K562 (cell line): Measurements from ENCODE around the gene PPP4R1. TPM values are rescaled to one million over a fixed set of nuclear protein-coding genes. Genes with fewer than 3 reads are reported as not detected.

Experiments
- CBFA2T2 ChIP-seq: fragments of 450-650 bp; conservative IDR thresholded peaks from 2 replicates; pipeline ENCODE4 v1.6.1; 2017; ENCODE audit warnings: mild to moderate bottlenecking
- CEBPB ChIP-seq: fragments of 450-650 bp; IDR thresholded peaks from 2 replicates; pipeline ENCODE4 v1.6.1; 2016; ENCODE audit warnings: missing genetic modification characterization, missing compliant biosample characterization
- DPF2 ChIP-seq: fragments of 450-650 bp; IDR thresholded peaks from 2 replicates; pipeline ENCODE4 v1.6.1; 2016
- EHMT2 ChIP-seq: fragments of 450-650 bp; IDR thresholded peaks from 2 replicates; pipeline ENCODE4 v1.6.1; 2018; ENCODE audit warnings: antibody characterized with exemption
- FOXK2 ChIP-seq, 2 experiments: fragments of 450-650 bp; IDR thresholded peaks in 1 of 2; conservative IDR thresholded peaks in 1 of 2; 2 replicates each; pipeline ENCODE4 v1.6.1; 2016; ENCODE audit warnings: low read depth in 2 of 2, mild to moderate bottlenecking in 1 of 2
- HINFP ChIP-seq: fragments of 450-650 bp; conservative IDR thresholded peaks from 2 replicates; pipeline ENCODE4 v1.6.1; 2016; ENCODE audit warnings: missing genetic modification characterization, low read depth, mild to moderate bottlenecking, control low read depth, missing compliant biosample characterization
- HNRNPH1 ChIP-seq: fragments of 200-400 bp; formaldehyde crosslinking; optimal IDR thresholded peaks from 2 replicates; pipeline ENCODE3; 2017; ENCODE audit warnings: low read depth, mild to moderate bottlenecking, low read length, moderate library complexity
- MLLT1 ChIP-seq, 2 experiments: fragments of 450-650 bp; IDR thresholded peaks; 2 replicates each; pipeline ENCODE4 v1.6.1; 2016
- NFIC ChIP-seq: fragments of 450-650 bp; IDR thresholded peaks from 2 replicates; pipeline ENCODE4 v1.6.1; 2017; ENCODE audit warnings: mild to moderate bottlenecking, inconsistent platforms
- OTX1 ChIP-seq: fragments of 450-650 bp; formaldehyde crosslinking; IDR thresholded peaks from 2 replicates; pipeline ENCODE4 v1.4.0; 2022; ENCODE audit warnings: mild to moderate bottlenecking
- POU5F1 ChIP-seq: fragments of 150-350 bp; IDR thresholded peaks from 2 replicates; pipeline ENCODE4 v1.6.1; 2014; ENCODE audit warnings: borderline replicate concordance, low read length, low read depth, mild to moderate bottlenecking; ENCODE audit not compliant: partially characterized antibody
- RBM34 ChIP-seq: fragments of 200-400 bp; formaldehyde crosslinking; IDR thresholded peaks from 2 replicates; pipeline ENCODE4 v1.6.1; 2018; ENCODE audit warnings: low read length, borderline replicate concordance; ENCODE audit not compliant: insufficient read depth
- SAP30 ChIP-seq: fragments of 200-600 bp; sonication (generic); IDR thresholded peaks from 2 replicates; pipeline ENCODE4 v1.6.1; 2012; ENCODE audit warnings: borderline replicate concordance, low read depth, mild to moderate bottlenecking, moderate library complexity, low read length, control low read depth, inconsistent platforms; ENCODE audit not compliant: insufficient read depth, poor library complexity, severe bottlenecking
- SETDB1 ChIP-seq: IDR thresholded peaks from one replicate; pipeline ENCODE4 v1.6.1; 2012; ENCODE audit warnings: low read length, control low read depth, inconsistent platforms
- SMARCE1 ChIP-seq: fragments of 450-650 bp; IDR thresholded peaks from 2 replicates; pipeline ENCODE4 v1.7.1; 2016; ENCODE audit warnings: mild to moderate bottlenecking
- STAT5A ChIP-seq: IDR thresholded peaks from 2 replicates; pipeline ENCODE4 v1.6.1; 2012; ENCODE audit warnings: low read length, inconsistent platforms, borderline replicate concordance
- TAF15 ChIP-seq: fragments of 200-400 bp; formaldehyde crosslinking; IDR thresholded peaks from 2 replicates; pipeline ENCODE4 v1.6.1; 2017; ENCODE audit warnings: mild to moderate bottlenecking, low read depth, low read length, moderate library complexity
- TAF9B ChIP-seq: fragments of 450-650 bp; IDR thresholded peaks from 2 replicates; pipeline ENCODE4 v1.6.1; 2018; ENCODE audit warnings: mild to moderate bottlenecking; ENCODE audit not compliant: partially characterized antibody
- ZBTB9 ChIP-seq: fragments of 450-650 bp; formaldehyde crosslinking; IDR thresholded peaks from 2 replicates; pipeline ENCODE4 v1.4.0; 2020; ENCODE audit warnings: mild to moderate bottlenecking, moderate library complexity
- ZFP36 ChIP-seq: fragments of 150-350 bp; IDR thresholded peaks from 2 replicates; pipeline ENCODE4 v1.6.1; 2018; ENCODE audit warnings: low read length, low read depth; ENCODE audit not compliant: partially characterized antibody
- ZNF217 ChIP-seq: sonication (generic); formaldehyde crosslinking; IDR thresholded peaks from 2 replicates; pipeline ENCODE4 v1.8.0; 2022; ENCODE audit warnings: mild to moderate bottlenecking, missing genetic modification reagents
- ZNF311 ChIP-seq: fragments of 250-450 bp; sonication (Bioruptor Pico); IDR thresholded peaks from 2 replicates; pipeline ENCODE4 v1.4.0; 2020; ENCODE audit warnings: mild to moderate bottlenecking, moderate library complexity
- ZNF586 ChIP-seq: fragments of 450-650 bp; formaldehyde crosslinking; conservative IDR thresholded peaks from 2 replicates; pipeline ENCODE4 v1.4.0; 2020; ENCODE audit warnings: mild to moderate bottlenecking, moderate library complexity
- ZNF699 ChIP-seq: fragments of 250-450 bp; sonication (Bioruptor Pico); IDR thresholded peaks from 2 replicates; pipeline ENCODE4 v1.8.0; 2021; ENCODE audit warnings: mild to moderate bottlenecking, moderate library complexity; ENCODE audit not compliant: insufficient replicate concordance
- ZNF830 ChIP-seq: fragments of 250-450 bp; sonication (Bioruptor Pico); IDR thresholded peaks from 2 replicates; pipeline ENCODE4 v1.5.0; 2021; ENCODE audit warnings: mild to moderate bottlenecking
- polyA plus RNA-seq, 8 experiments: library from polyadenylated mRNA; depleted of rRNA in 4 of 8; stranded (reverse) in 5 of 8; unstranded in 3 of 8; fragments of >200 nt; fragmentation: Nextera tagmentation in 2 of 8; fragmentation: Illumina TruSeq in 1 of 8; extraction: Ambion mirVana in 2 of 8; extraction: Trizol in 1 of 8; gene quantifications; 2 replicates each; pipeline versions ENCODE4 v1.2.1 to v1.2.3, GENCODE V29; 2011 to 2014; ENCODE audit warnings: inconsistent platforms in 1 of 8, missing spikeins in 1 of 8
- total RNA-seq, 7 experiments: library from RNA; depleted of rRNA in 6 of 7; stranded (reverse); fragments of >200 nt in 6 of 7; fragmentation: Illumina TruSeq in 2 of 7; extraction: Trizol in 2 of 7; gene quantifications; 2 replicates each; pipeline versions ENCODE4 v1.2.1 to v1.2.3, GENCODE V29; 2011 to 2021; ENCODE audit warnings: low replicate concordance in 1 of 7
- TF ChIP-seq, protein P1 (sequence below): sonication (generic); IDR thresholded peaks from 2 replicates; pipeline ENCODE4 v1.6.1; 2016

Gene PPP4R1
- total and polyA plus RNA-seq, 9 of the 15 experiments (the other 6 are each of a cell fraction or from before 2014, with no cell fraction given) = 23.5 to 136 (median 84.5) TPM

DNA sequence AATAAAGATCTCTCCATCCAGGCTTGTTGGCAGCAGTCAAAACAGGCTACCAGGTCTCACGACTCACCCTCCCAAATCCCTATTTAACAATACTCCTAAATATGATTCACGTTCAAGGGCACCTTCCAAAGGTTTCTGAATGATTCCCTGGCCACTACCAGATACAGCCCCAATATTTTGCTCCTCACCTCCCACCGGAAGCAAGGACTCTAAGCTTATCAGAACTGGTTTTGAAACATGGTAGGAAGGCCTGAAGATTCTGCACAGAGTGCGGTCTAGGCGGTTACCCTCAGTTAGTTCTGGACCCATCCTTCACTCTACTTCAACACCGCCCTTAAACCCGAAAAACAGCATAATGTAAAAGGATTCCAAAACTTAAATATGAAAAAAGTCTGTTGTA is 5.2 kb downstream of the PPP4R1 start (continued):
- 0 out of 2 replicates have a peak, but pooled peaks have one; percentile 48 for TF ChIP-seq SMARCE1
- TF ChIP-seq CBFA2T2 = no peak
- TF ChIP-seq EHMT2 = 0 out of 2 replicates have a peak, but pooled peaks have one; percentile 50
- 0 out of 4 replicates have a peak, but pooled peaks of 1 of the 2 experiments have one; percentile 8 for TF ChIP-seq FOXK2 (conservative IDR thresholded peaks at IDR 0.05 in 1 of 2, IDR thresholded peaks at IDR 0.05 in 1 of 2; ENCODE audit: low read depth in 2 of 2)
- TF ChIP-seq RBM34 = no peak
- TF ChIP-seq NFIC = no peak
- TF ChIP-seq ZNF311 (CRISPR knock-in tag) = no peak
- no peak for TF ChIP-seq TAF15
- no peak for TF ChIP-seq CEBPB (tag)
- no peak for TF ChIP-seq TAF9B
- TF ChIP-seq STAT5A = no peak
- TF ChIP-seq OTX1 = no peak
- no peak for TF ChIP-seq HNRNPH1
- TF ChIP-seq ZNF217 = no peak
- no peak for TF ChIP-seq ZNF699 (CRISPR knock-in tag)
- no peak for TF ChIP-seq ZFP36
- TF ChIP-seq, protein P1, sequence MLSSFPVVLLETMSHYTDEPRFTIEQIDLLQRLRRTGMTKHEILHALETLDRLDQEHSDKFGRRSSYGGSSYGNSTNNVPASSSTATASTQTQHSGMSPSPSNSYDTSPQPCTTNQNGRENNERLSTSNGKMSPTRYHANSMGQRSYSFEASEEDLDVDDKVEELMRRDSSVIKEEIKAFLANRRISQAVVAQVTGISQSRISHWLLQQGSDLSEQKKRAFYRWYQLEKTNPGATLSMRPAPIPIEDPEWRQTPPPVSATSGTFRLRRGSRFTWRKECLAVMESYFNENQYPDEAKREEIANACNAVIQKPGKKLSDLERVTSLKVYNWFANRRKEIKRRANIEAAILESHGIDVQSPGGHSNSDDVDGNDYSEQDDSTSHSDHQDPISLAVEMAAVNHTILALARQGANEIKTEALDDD = peak; percentile 86; the same call in 1 of the 2 replicates
- TF ChIP-seq POU5F1 = no peak
- TF ChIP-seq SETDB1 = no peak
- no peak for TF ChIP-seq HINFP (tag)
- no peak for TF ChIP-seq MLLT1 (IDR thresholded peaks at IDR 0.05)
- no peak for TF ChIP-seq ZNF830 (CRISPR knock-in tag)
- no peak for TF ChIP-seq SAP30
- no peak for TF ChIP-seq ZBTB9 (CRISPR knock-in tag)
- TF ChIP-seq ZNF586 (CRISPR knock-in tag) = no peak
- TF ChIP-seq DPF2 = peak; percentile 59
